GM20000 (cell line): Measurements from ENCODE around the gene AKR1D1.

Experiments
- DNase-seq: peaks from one replicate; pipeline ENCODE4 v3.0.0; 2012; ENCODE audit warnings: low spot score
- CTCF ChIP-seq: IDR thresholded peaks from 2 replicates; pipeline ENCODE4 v1.5.1; 2012; ENCODE audit warnings: mild to moderate bottlenecking, control low read depth; ENCODE audit errors: extremely low read depth, missing control alignments

AKR1D1 gene

GRCh38 chr7:138167869-138168296 lies 91.6 kb downstream of the AKR1D1 start:
- DNase-seq, result no peak
- no peak for TF ChIP-seq CTCF
